G401.6 (cell line): ENCODE data around the gene NR2C2.

Experiments used
- FAIRE-seq: peaks from 2 replicates; lab custom pipeline; 2012; peaks lifted over from hg19 to GRCh38; lab: Jason Lieb, UNC

NR2C2 gene

GRCh38 chr3:15064299-15064834, 117.0 kb downstream of the NR2C2 start:
- no peak for FAIRE-seq

GRCh38 chr3:15064835-15065549, 117.6 kb downstream of the NR2C2 start, which contains the start of gene MRPS25:
MRPS25 (minus strand) TSS chr3:15065315; CDS start chr3:15065194, 121 bp downstream.
- FAIRE-seq, result no peak

- no peak for FAIRE-seq
Measured at GRCh38 chr3:15065550-15066007, 118.2 kb downstream of the NR2C2 start.

- no peak for FAIRE-seq
Measured at GRCh38 chr3:15066467-15066866, 119.1 kb downstream of the NR2C2 start.

- no peak for FAIRE-seq
Measured at GRCh38 chr3:15069441-15069840, 122.1 kb downstream of the NR2C2 start.

- no peak for FAIRE-seq
Measured at GRCh38 chr3:15071699-15072098, 124.3 kb downstream of the NR2C2 start.

GRCh38 chr3:15074500-15074899, 127.1 kb downstream of the NR2C2 start:
- no peak for FAIRE-seq

- FAIRE-seq, result no peak
Measured at GRCh38 chr3:15079091-15079490, 131.7 kb downstream of the NR2C2 start.

GRCh38 chr3:15081960-15082664, 134.7 kb downstream of the NR2C2 start:
- no peak for FAIRE-seq

GRCh38 chr3:15083252-15083651, 135.9 kb downstream of the NR2C2 start:
- no peak for FAIRE-seq

- no peak for FAIRE-seq
Measured at GRCh38 chr3:15086263-15086662, 138.9 kb downstream of the NR2C2 start.

- FAIRE-seq, result no peak
Measured at GRCh38 chr3:15086699-15087098, 139.3 kb downstream of the NR2C2 start.

- no peak for FAIRE-seq
Measured at GRCh38 chr3:15089201-15089600, 141.8 kb downstream of the NR2C2 start.

GRCh38 chr3:15091575-15091974, 144.2 kb downstream of the NR2C2 start:
- no peak for FAIRE-seq

GRCh38 chr3:15092686-15093085, 145.3 kb downstream of the NR2C2 start:
- no peak for FAIRE-seq

- FAIRE-seq, result no peak
Measured at GRCh38 chr3:15094187-15094875, 146.9 kb downstream of the NR2C2 start.

- no peak for FAIRE-seq
Measured at GRCh38 chr3:15096046-15096445, 148.7 kb downstream of the NR2C2 start.

- no peak for FAIRE-seq
Measured at GRCh38 chr3:15097891-15098290, 150.5 kb downstream of the NR2C2 start.
